ENCODE data around the gene PLEKHA6. TPM values are rescaled to one million over a fixed set of nuclear protein-coding genes. Genes with fewer than 3 reads are reported as not detected.

Gene PLEKHA6
- total RNA-seq, 1 donor from 2014 or later = 15.4 TPM

DNA sequence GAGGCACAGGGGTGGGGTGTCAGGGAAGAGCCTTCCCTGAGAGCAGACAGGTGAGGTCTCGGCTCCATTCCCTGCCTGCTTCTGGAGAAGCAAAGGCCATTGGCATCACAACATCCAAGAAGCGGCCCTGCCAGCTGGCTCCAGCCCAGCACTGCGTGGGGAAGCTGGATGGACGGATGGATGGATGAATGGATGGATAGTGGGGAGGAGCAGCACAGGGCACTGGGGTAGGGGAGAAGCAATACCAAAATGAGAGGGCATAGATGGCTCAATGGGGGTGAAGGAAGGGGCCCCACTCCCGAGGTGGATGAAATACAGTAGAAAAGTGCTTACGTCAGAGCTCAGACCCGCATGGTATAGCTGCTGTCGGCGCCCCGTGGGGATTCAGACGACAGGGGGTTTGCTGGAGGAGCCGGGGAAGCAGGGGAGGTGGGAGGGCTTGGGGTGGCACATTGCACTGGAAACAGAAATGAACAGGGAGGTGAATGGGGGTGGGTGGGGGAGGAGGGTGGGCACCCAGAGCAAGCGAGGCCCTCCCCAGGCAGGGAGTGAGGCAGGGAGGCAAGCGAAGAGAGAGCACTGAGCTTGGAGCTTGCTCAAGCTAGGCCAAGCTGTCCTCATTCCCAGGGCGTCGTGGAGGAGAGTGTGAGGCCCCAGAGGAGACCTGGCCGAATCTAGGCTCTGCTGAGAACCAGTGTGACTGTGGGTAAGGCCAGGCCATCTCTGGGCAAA lies 136.4 kb downstream of the PLEKHA6 start:
- no peak for TF ChIP-seq CTCF (IDR thresholded peaks at IDR 0.05; ENCODE audit: insufficient read depth, low read length, poor library complexity, severe bottlenecking)
- DNase-seq (ENCODE audit: low read depth) = no peak
- peaks cover 2% of the 10 kb centered on the region for H3K36me3 ChIP-seq (ENCODE audit: control insufficient read depth, insufficient read depth, low read length)
- no peak overlapping the region for H3K4me3 ChIP-seq (ENCODE audit: low read depth, low read length)
- no peaks in the 10 kb centered on the region for H3K27me3 ChIP-seq (ENCODE audit: control insufficient read depth, insufficient read depth, low read length)

GRCh38 chr1:204222764-204223055 lies 137.0 kb downstream of the PLEKHA6 start:
- no peak overlapping the region for H3K4me3 ChIP-seq (ENCODE audit: low read depth, low read length)
- peaks cover 2% of the 10 kb centered on the region for H3K36me3 ChIP-seq (ENCODE audit: control insufficient read depth, insufficient read depth, low read length)
- TF ChIP-seq CTCF (IDR thresholded peaks at IDR 0.05; ENCODE audit: insufficient read depth, low read length, poor library complexity, severe bottlenecking) = no peak
- no peaks in the 10 kb centered on the region for H3K27me3 ChIP-seq (ENCODE audit: control insufficient read depth, insufficient read depth, low read length)
- DNase-seq (ENCODE audit: low read depth) = no peak

- Histone ChIP-seq H3K27me3 (ENCODE audit: control insufficient read depth, insufficient read depth, low read length) (no peaks in the 10 kb centered on the region), H3K4me3 (ENCODE audit: low read depth, low read length) (no peak overlapping the region), H3K36me3 (ENCODE audit: control insufficient read depth, insufficient read depth, low read length) (peaks cover 1% of the 10 kb centered on the region)
- TF ChIP-seq CTCF (IDR thresholded peaks at IDR 0.05; ENCODE audit: insufficient read depth, low read length, poor library complexity, severe bottlenecking) = no peak
- no peak for DNase-seq (ENCODE audit: low read depth)
Measured at GRCh38 chr1:204222006-204222763, 137.5 kb downstream of the PLEKHA6 start.

DNA sequence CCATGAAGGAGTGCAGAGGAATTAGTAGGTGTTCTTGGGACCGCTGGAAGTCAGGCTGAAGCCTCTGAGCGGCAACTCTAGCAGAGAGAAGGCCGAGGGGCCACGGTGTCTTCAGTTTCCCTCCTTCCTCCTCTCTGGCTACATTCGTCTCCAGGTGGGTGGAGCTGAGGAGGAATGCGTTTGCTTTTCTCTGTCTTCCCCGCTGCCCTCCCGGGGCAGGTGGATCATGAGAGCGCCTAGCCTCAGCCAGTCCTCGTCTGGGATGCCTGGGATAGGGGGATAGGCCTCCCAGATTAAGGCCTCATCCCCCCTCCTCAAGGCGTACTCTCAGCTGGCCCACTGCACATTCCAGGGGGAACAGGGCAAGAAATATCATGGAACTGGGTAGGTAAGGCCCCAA lies 138.5 kb downstream of the PLEKHA6 start:
- no peak for DNase-seq (ENCODE audit: low read depth)
- H3K36me3 ChIP-seq (ENCODE audit: control insufficient read depth, insufficient read depth, low read length) = no peaks in the 10 kb centered on the region
- no peak overlapping the region for H3K4me3 ChIP-seq (ENCODE audit: low read depth, low read length)
- no peaks in the 10 kb centered on the region for H3K27me3 ChIP-seq (ENCODE audit: control insufficient read depth, insufficient read depth, low read length)
- TF ChIP-seq CTCF (IDR thresholded peaks at IDR 0.05; ENCODE audit: insufficient read depth, low read length, poor library complexity, severe bottlenecking) = no peak

DNA sequence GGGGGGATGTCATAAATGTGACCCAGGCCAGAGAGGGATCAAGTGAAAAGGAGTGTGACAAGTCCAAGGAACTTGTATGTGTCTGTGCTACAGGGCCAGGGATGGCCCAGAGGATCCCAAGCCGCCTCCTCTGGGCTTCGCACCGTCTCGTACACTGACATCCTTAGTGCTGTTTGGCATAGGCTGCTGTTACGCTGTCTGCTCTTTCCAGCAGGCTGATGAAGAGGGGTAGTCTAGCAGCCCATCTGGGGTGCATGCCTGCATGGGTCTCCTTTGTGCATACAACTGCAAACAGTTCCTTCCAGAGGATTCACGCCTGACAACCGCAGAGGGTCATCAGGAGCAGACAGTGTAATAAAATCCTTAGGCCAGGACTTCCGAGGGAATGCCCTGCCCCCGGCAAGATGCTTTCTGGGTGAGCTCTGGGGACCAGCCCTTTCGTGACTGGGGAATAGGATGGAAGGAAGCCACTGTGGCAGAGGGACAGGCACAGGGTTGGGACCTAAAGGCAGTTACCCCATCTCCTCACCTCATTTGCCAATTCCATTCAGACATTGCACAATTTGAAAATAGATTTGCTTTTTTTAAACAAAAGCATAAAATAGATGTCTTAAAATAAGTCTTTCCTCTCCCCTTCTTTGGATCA lies 139.6 kb downstream of the PLEKHA6 start:
- TF ChIP-seq CTCF (IDR thresholded peaks at IDR 0.05; ENCODE audit: insufficient read depth, low read length, poor library complexity, severe bottlenecking) = no peak
- no peak overlapping the region for H3K4me3 ChIP-seq (ENCODE audit: low read depth, low read length)
- H3K36me3 ChIP-seq (ENCODE audit: control insufficient read depth, insufficient read depth, low read length) = no peaks in the 10 kb centered on the region
- H3K27me3 ChIP-seq (ENCODE audit: control insufficient read depth, insufficient read depth, low read length) = no peaks in the 10 kb centered on the region
- no peak for DNase-seq (ENCODE audit: low read depth)

Data from kidney epithelial cell (primary cell).